22Rv1 (cell line): ENCODE data around the gene SPSB1.

ENCODE experiments used
- CTCF ChIP-seq: fragments of 450-650 bp; IDR thresholded peaks from 2 replicates; pipeline ENCODE4 v1.5.1; 2017; ENCODE audit warnings: mild to moderate bottlenecking
- ZFX ChIP-seq: fragments of 450-650 bp; IDR thresholded peaks from 2 replicates; pipeline ENCODE4 v1.6.1; 2017; ENCODE audit warnings: antibody characterized with exemption, borderline replicate concordance

- no peak for TF ChIP-seq CTCF
- no peak for TF ChIP-seq ZFX
These were observed 47.6 kb downstream of the SPSB1 start for GRCh38 chr1:9340172-9340854.
